ENCODE data around the gene TKT. TPM values are rescaled to one million over a fixed set of nuclear protein-coding genes. Genes with fewer than 3 reads are reported as not detected.

TKT gene
- total RNA-seq, 1 donor from 2014 or later: 41.6 TPM

GRCh38 chr3:53229606-53230005, 26.2 kb downstream of the TKT start:
- intact Hi-C loops (cut with micrococcal nuclease): no loop called here
- no peak for DNase-seq
- no peak for ATAC-seq

DNA sequence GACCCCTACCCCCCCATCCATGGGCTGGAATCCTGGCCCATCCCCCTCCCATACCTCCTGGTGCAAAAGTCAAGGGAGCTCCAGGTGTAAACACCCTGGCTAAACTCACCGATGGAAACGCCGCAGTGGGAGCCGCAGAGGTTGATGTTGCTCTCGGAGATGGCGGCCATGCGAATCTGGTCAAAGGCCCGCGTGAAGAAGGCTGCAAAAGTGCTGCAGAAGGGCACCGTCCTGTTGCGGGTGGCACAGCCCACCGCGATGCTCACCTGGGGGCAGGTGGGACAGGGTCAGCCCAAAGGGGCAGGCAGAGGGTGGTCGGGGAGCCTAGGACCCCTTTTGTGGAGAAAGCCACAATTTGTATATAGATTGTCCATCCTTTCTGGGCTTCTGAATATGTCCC, 26.7 kb downstream of the TKT start:
- intact Hi-C loops (cut with micrococcal nuclease): no loop called here
- ATAC-seq (no peak), DNase-seq (peak; percentile 21)

- intact Hi-C loops (cut with micrococcal nuclease): no loop called here
- no peak for ATAC-seq
- peak; percentile 25 for DNase-seq
These were observed 27.6 kb downstream of the TKT start for GRCh38 chr3:53227993-53228885.

DNA sequence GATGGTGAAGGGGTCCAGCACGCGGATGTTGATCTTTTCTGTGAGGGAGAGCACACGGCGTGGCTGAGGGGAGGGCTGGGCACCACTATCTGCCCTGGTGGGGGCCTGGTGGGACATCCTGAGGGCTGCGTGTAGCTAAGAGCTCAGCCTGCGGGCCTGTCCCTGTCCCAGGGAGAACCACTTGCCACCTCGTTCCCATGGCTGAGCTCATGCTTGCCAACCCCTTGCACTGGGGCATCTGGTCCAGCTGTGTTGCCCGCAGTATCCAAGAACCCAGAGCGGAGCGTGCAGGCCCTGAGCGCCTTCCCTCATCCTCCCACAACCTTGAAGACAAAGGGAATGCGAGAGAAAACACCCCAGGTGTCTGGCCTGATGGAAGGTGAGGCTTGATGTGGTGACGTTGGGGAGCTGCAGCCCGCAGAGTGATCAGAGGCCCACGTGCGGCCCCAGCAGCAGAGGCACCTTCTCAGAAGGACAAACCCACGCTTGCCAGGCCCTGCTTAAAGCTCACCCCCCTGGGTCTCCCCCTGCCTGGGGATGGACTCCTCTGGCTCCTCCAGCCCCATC, 28.9 kb downstream of the TKT start:
- intact Hi-C loops (cut with micrococcal nuclease): no loop called here
- ATAC-seq: no peak
- DNase-seq: peak; percentile 12

DNA sequence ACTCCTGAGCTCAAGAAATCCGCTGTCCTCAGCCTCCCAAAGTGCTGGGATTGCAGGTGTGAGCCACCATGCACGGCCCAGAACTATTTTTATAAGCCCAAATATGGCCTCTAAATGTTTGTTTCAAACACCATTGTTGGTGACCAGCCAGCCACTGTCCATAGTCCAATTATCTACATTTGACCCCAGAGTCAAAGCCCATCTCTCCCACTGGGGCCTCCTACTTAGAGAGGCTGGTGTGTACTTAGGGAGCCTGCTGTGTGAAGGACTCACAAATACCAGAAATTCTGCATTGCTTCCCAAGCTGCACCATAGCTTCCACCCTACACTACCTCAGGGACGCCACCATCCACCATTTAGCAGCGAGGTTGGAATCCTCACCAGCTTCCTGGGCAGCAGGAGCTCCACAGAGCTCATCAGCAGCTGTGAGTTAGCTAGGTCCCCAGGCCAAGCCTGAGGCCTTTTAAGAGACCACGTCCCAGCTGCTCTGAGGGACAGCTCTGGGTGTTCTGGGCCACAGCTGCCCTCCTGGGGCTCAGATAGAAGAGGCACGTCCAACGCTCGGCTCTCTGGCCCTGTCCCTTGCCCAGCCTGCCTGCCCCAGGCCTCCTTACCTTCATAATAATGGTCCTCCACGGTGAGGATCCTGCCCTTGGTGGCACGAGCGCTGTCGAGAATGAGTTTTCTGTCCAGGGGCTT, 29.5 kb downstream of the TKT start:
- intact Hi-C loops (cut with micrococcal nuclease): no loop called here
- DNase-seq (peak; percentile 10), ATAC-seq (no peak)

- DNase-seq (peak; percentile 10), ATAC-seq (no peak)
- intact Hi-C loops (cut with micrococcal nuclease): no loop called here
These were observed 30.2 kb downstream of the TKT start for GRCh38 chr3:53225651-53226050.

DNA sequence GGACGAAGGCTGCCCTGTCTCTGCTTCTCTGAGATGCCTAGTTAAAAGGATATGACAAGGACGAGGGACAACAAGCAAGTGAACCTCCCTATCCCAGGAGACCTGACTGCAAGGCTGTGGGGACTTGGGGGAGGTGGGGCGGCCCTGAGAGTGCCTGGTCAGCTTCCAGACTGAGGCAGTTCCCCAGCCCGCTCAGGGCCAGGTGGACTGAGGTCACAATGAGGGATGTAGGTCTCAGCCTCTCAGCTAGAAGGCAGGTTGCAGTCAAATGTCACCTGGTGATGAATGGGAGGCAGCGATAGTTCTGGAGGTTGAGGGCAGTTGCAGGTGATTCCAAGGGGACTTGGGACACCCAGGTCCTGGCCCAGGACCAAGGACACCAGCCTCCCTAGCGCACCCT, 30.6 kb downstream of the TKT start:
- intact Hi-C loops (cut with micrococcal nuclease): no loop called here
- DNase-seq: peak; percentile 13
- no peak for ATAC-seq

DNA sequence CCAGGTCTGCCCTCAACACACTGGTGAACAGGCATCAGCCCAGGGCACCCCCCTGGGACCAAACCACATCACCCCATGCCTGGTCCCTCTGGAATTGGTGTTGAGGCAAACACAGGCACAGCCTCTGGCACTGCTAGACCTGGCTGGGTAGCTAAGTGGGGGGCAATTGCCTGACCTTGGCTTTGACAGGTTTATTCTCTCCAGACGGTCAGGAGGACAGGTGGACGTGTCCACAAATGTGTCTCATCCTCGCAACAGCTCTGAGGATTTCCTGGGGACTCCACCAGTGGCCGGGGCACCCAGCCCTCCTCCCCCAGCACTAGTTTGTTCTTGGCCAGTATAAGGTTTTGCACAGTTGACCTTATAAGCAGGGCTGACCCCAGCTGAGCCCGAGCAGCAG, 31.3 kb downstream of the TKT start:
- ATAC-seq (no peak), DNase-seq (no peak)
- intact Hi-C loops (cut with micrococcal nuclease): no loop called here

DNA sequence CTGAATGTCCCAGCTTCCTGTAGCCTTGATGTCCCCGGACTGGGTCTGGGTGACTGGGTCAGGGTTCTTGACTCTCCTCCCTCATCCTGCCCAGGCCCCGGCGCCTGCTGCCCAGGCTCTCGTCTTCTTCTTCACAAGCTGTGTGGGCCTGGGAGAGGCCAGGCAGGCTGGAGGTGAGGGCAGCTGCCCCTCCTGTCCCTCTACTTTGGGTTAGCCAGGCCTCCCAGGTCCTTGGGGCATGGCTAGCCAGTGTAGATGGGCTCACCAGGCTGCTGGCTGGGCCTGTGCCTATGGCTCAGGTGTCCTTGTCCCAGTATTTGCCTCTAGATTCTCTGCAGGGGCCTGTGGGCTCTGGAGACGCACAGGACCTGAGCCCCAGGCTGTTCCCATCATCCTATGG, 31.8 kb downstream of the TKT start:
- DNase-seq (peak; percentile 26), ATAC-seq (no peak)
- intact Hi-C loops (cut with micrococcal nuclease): no loop called here

DNA sequence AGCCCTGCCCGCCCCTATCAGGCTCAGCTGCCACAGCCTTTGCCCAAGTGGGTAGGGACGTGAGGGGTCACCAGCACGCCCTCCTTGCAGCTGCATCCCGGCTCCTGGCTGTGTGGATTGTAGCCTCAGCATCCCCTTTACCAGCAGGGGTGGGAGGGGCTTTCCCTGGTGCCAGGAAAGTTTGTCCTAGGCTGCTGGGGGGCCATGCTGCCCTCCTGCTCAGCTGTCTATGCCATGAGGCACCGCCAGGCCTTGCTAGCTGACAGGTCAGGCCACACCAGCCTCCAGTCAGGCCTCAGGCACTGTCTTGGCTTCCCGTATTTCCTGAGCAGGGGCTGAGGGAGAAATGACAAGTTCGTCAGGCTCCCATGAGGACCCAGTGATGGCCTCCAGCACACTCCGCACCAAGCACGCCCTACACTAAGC, 32.3 kb downstream of the TKT start:
- ATAC-seq: no peak
- peak; percentile 13 for DNase-seq
- intact Hi-C loops (cut with micrococcal nuclease): no loop called here

DNA sequence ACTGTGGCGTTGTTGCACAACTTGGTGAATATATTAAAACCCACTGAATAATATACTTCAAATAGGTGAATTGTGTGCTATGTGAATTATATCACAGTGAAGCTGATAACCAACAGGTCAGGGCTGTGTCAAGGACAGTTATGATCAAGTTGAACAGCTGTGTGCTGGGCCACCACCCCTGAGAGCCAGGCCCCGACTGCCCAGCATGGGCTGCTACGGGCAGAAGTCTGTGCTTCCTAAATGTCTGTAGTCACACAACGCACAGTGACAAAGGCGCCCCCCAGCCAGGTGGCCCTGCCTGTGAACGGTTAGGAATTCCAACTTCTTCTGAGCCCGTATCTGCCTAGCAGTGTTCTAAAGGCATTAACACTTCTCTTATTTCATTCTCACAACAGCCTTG, 32.8 kb downstream of the TKT start:
- no peak for ATAC-seq
- intact Hi-C loops (cut with micrococcal nuclease): no loop called here
- peak; percentile 20 for DNase-seq

GRCh38 chr3:53222183-53222901, 33.5 kb downstream of the TKT start:
- intact Hi-C loops (cut with micrococcal nuclease): no loop called here
- DNase-seq (peak; percentile 8), ATAC-seq (no peak)

DNA sequence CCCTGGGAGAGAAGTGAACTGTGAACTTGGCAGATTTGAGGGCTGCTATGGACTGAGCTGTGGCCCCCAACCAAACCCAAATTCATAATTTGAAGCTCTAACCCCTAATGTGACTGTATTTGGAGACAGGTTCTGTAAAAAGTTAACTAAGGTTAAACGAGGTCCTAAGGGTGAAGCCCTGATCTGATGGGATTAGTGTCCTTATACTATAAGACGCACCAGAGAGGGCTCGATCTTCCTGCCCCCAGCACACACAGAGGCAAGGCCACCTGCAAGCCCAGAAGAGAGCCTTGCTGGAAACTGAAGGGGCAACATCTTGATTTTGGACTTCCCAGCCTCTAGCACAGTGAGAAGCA, 34.0 kb downstream of the TKT start:
- DNase-seq (no peak), ATAC-seq (no peak)
- intact Hi-C loops (cut with micrococcal nuclease): no loop called here

DNA sequence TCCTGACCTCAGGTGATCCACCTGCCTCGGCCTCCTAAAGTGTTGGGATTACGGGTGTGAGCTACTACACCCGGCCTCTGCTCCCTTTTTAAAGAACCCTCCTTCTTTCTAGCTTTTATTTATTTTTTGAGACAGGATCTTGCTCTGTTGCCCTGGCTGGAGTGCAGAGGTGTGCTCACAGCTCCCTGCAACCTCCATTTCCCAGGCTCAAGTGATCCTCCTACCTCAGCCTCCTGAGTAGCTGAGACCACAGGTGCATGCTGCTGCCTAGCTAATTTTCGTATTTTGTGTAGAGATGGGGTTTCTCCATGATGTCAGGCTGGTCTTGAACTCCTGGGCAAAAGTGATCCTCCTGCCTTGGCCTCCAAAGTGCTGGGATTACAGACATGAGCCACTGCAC, 34.5 kb downstream of the TKT start:
- DNase-seq: no peak
- ATAC-seq: no peak
- intact Hi-C loops (cut with micrococcal nuclease): no loop called here

DNA sequence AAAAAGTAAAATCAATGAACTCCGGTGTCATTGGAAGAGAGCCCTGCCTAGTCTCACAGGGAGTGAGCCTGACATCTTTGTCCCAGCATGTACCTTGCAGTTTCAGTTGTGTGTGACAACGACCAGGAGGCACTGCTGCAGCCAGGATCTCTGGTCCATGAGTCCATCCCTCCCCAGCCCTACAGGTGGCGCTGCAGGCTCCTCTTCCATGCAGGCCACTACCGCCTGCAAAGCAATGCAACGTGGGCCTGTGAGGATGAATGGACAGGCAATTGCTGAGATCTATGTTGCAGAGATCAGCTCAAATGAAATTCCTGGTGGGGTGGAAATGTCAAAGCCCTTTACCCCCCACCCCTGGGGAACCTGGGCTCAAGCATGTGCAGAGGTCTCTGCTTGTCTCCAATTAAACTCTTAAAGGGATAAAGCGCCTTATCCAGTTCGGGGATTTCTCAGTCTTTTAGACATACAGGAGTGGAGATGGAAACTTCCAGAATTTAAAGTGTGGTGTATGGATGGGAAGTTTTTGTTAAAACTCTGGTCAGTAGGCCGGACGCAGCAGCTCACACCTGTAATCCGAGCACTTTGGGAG, 35.8 kb downstream of the TKT start:
- intact Hi-C loops (cut with micrococcal nuclease): no loop called here
- ATAC-seq (peak; percentile 89), DNase-seq (peak; percentile 88)

DNA sequence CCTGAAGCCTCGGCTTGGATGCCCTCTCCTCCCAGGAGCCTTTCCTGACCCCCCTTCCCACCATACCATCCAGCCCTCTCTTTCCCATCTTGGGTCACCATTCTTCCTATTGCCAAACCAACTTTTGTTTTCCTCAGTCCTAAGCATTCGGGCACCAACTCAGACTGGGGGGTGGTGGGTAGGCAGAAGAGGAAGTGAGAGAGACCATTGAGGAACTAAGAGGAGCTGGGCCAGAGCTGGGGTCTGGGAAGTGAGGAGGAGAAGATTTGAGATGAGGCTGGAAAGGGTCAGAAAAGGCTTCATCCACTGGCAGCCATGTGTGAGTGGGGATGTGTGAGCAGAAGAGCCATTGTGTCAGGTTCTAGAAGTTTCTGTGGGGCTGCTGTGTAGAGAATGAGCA, 37.7 kb downstream of the TKT start:
- peak; percentile 25 for ATAC-seq
- DNase-seq: peak; percentile 28
- intact Hi-C loops (cut with micrococcal nuclease): no loop called here

GRCh38 chr3:53217175-53217574, 38.6 kb downstream of the TKT start:
- intact Hi-C loops (cut with micrococcal nuclease): no loop called here
- DNase-seq (no peak), ATAC-seq (no peak)

DNA sequence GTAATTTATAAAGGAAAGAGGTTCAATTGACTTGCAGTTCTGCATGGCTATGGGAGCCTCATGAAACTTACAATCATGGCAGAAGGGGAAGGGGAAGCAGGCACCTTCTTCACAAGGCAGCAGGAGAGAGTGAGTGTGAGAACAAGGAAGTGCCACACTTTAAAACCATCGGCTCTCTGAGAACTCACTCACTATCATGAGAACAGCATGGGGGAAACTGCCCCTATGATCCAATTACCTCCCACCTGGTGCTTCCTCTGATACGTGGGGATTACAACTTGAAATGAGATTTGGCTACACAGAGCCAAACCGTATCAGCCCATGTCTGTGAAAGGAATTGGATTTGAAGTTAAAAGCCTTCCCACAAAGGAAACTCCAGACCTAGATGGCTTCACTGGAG, 39.1 kb downstream of the TKT start:
- DNase-seq (no peak), ATAC-seq (no peak)
- intact Hi-C loops (cut with micrococcal nuclease): no loop called here

DNA sequence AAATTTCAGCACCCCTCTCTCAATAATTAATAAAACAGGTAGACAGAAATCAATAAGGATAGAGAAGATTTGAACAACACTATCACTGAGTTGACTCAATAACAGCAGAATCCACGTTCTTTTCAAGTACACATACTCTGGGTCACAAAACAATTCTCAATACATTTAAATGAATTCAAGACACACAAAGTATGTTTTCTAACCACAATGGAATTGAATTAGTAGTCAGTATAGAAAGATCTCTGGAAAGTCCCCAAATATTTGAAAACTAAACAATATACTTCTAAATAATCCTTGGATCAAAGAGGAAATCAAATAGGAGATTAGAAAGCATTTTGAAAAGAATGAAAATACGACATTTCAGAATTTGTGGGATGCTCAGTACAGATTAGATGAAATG, 40.0 kb downstream of the TKT start:
- ATAC-seq (no peak), DNase-seq (no peak)
- intact Hi-C loops (cut with micrococcal nuclease): no loop called here

DNA sequence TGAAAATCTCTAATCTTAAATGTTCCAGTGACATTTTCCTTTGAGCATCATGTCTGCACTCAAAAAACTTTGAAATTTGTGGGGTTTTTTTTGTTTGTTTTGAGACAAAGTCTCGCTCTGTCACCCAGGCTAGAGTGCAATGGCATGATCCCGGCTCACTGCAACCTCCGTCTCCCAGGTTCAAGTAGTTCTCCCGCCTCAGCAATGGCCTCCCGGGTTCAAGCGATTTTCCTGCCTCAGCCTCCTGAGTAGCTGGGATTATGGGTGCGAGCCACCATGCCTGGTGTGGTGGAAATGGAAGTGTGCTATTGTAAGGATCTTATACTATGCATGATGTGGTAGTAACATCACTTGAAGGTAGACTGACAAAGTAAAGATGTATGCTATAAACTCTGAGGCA, 42.5 kb downstream of the TKT start:
- peak; percentile 6 for DNase-seq
- no peak for ATAC-seq
- intact Hi-C loops (cut with micrococcal nuclease): no loop called here
